Stimulated activated CD8-positive, alpha-beta memory T cell treated with anti-CD3 and anti-CD28 coated beads, Interleukin-15, amount 100 ng/mL, for 24 hours (primary cell): ENCODE measurements around the gene CYB5R4.

Source experiments
- DNase-seq: peaks from one replicate; pipeline ENCODE4 v3.0.0-alpha.2; 2020; ENCODE audit warnings: low read depth

Gene CYB5R4, protein sequence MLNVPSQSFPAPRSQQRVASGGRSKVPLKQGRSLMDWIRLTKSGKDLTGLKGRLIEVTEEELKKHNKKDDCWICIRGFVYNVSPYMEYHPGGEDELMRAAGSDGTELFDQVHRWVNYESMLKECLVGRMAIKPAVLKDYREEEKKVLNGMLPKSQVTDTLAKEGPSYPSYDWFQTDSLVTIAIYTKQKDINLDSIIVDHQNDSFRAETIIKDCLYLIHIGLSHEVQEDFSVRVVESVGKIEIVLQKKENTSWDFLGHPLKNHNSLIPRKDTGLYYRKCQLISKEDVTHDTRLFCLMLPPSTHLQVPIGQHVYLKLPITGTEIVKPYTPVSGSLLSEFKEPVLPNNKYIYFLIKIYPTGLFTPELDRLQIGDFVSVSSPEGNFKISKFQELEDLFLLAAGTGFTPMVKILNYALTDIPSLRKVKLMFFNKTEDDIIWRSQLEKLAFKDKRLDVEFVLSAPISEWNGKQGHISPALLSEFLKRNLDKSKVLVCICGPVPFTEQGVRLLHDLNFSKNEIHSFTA

DNA sequence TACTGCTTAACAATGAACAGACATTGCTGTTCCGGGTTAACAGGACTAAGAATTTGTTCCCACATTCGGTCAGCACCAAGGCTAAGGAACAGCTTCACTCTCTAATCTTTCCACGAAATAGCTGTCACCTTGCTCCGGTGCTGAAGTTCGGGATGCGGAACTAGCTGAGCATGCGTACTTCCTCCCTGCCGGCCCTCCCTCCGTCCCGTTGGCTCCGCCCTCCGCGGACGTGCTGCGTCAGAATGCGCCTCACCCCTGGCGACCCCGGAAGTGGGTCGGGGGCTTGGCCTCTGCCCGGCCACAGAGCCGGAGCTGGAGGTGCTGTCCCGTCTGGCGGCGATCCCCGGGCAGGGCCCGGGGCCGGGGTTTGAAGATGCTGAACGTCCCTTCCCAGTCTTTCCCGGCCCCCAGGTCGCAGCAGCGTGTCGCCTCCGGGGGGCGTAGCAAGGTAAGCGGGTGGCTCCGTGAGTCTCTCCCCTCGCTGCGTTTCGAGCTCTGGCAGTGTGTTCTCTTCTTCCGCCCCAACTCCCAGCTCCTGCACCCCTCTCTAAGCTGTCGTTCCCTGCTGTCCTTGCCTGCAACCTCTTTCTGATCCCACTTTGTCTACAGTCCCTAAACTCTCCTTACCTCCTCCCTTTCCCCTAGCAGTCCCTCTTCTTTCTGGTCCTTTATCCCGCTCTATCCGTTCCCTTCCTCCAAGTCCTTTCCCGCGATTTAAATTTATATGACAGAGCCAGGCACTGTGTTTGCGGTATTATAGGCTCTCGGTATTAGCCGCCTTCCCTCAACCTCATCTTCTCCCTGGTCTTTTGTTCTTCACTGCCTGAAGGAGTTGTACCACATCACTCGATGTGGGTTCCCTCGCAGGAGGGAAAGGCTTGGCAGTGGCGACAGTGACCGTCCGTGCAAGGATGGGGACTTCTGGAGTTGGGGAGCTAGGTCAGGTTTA is at the start of gene CYB5R4:
Gene CYB5R4 (plus strand): TSS at position 280 of the 949 bp plus-strand sequence. CDS start 94 bp downstream, at position 374.
- peak; percentile 78 for DNase-seq

DNA sequence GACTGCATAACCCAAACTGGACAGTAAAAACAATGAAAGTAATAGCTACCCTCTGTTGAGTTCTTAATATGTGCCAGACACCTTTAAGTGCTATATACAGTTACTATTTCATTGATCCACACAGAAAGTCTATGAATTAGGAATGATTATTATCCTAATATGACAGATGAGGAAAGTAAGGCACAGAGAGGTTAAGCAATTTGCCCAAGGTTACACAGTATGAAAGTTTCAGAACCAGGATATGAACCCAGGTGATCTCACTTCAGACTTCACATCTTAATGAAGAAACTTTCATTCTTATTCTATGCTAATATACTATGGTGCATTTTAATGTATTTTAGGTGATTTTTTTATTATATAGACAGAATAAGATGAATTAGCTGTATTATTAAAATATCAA is 46.9 kb upstream of the CYB5R4 start:
- DNase-seq, result no peak

DNA sequence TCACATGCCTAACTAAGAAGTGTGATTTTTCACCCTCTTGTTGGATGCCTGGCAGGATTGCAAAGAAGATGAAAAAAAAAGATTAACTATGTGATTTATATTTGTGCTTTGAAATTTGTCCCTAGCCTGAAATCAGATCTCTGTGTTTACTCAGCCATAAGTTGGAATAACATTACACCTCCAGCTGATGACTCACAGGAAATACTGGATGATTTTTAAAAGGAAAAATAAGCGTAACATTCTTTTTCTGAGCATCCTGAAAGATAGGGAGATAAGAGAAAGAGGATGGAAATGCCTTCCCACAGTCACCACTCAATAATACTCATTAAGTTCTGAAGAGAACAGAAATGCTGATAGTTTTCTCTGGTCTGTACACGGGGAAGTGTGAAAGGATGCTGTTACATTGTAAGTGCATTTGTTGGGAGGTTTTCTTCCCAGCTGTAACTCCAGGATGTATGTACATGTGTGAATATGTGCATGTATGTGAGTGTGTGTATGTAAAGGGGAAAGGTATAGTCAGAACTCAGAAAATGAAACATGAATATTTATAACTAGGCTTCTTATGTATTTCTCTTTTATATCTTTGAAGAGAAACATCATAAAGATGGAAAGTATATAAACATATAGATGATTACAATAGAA is 43.7 kb upstream of the CYB5R4 start:
- no peak for DNase-seq

DNA sequence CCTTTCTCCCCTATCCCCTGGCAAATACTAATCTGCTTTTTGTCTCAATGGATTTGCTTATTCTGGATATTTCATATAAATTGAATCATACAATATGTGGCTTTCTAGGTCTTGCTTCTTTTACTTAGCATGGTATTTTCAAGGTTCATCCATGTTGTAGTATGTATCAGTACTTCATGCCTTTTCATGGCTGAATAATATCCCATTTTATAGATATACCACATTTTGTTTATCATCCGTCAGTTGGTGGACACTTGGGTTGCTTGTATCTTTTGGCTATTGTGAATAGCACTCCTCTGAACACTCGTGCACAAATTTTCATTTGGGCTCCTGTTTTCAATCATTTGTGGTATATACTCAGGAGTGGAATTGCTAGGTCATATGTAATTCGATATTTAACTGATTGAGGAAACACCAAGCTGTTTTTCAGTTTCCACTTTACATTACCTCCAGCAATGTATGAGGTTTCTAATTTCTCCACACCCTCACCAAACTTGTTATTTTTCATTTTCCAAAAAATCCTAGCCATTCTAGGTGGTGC is 36.8 kb upstream of the CYB5R4 start:
- no peak for DNase-seq

DNA sequence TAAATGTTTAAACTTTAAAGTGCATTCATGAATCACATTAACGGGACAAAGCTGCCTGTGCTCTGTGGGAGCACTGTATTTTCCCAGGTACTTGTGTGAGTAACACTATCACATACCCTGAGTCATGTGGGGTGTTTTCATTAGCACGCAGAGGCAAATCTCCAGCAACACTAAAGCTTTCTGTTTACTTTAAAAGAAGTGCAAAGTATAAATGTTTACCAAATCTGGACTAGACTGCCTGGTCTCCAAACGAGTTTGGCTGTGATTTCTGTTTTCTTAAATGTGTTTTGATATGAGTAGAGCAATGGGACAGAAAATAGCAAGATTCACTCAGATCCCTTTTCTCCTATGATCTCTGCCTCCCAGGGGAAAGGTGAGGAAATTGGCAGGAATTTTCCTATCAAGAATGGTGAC is 35.1 kb upstream of the CYB5R4 start:
- DNase-seq, result no peak

DNA sequence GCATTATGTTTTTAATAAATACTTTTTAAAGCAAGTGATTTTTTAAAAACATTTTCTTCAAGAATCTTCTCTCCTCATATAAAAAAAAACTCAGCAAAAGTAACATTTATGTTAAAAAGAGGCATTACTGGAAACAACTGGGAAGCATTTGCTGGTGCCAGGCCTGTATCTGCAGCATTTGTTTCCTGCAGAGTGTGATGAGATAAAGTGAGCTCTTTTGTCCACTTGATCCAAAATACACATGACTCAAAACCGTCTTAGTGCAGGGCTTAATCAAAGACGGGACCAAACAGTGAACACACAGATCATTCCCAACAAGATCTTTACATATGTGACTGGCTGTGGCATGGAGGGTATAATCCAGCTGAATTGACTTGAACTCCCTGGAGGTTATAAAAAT is 34.7 kb upstream of the CYB5R4 start:
- no peak for DNase-seq

DNA sequence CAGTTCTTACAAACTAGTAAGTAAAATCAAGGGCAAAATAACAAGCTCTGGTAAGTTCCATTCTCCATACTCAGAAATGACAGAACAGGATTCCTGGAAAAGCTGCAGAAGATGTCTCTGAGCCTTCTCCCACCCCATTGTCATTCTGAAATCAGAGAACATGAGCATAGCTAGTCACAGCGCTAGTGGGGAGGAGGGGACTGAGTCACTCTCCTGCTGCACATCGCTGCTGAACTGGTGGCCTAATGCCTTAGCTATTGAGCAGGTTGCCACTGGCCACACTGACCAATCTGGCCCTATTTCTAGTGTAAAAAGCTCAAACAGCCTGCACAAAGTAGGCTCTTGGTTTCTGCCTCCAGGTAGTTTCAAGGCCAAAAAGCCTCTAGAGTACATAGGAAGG is 32.4 kb upstream of the CYB5R4 start:
- DNase-seq, result no peak

DNA sequence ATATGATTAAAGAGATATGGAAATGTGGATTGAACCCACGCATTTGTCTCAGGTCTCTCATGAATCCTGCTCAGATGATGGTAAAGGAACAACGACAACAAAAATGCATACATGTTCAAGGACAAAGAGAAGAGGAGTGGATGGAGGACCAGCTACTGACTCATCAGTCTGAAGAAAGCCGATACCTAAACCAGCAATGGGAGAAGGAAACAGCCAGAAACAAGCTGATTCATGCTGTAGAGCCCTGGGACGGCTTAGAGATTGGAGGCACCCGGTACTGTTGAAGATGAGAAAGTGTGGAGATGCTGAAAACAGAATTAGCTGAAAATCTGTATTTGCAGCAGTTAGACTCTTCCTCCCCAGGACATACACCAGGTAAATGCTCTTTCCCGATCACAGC is 20.8 kb upstream of the CYB5R4 start:
- no peak for DNase-seq

DNA sequence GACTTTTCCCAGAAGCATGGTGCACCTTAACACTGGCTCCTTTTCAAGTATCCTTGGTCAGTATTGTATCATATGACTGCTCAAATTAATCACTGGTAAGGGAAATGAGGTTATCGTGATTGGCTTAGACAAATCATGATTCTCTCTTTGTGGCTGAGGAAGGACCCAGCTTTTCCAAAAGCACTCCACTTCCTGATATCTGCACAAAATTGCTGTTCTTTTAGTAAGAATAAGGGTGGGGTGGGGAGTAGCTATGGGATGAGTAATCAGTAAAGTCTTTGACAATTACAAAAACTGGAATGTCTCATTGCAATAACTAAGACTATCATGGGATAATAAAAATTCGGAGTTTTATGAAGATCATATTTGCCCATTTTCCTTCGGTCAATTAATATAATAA is 15.3 kb upstream of the CYB5R4 start:
- DNase-seq, result no peak

DNA sequence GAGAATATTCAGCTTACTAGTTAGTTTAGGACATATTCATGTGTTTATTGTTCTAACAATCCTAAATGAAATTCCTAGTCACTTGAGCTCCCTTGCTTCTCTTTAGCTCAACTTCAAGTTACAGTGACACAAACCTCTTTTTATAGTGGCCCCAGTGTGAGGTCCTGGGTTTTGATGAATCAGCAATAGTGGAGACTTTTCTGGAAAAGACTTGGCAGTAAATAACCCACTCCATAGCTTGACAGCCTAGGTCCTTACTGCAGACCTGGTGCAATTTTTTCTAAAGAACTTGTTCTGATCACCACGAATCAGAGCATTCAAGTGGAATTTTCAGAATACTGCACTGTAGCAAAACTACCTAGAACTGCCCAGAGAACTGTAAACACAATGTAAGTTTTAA is 13.2 kb upstream of the CYB5R4 start:
- DNase-seq, result no peak

DNA sequence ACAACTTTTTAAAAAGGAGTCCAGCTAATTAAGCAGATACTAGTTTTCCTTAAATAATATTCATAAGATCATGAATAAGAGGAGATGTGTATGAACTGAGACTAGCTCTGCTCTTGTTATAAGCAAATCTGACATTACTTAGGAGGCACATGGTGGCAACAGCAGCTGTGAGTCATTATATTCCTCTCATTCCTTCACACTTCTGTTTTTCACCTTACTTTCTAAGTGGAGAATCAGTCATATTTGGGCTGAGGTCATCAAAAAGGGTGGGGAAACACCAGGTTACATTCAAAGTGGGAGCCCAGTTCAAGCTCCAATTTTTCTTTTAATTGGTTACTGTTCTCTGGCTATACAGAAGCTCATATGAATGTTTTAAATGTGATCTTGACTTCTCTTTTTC is 12.3 kb upstream of the CYB5R4 start:
- DNase-seq, result no peak

DNA sequence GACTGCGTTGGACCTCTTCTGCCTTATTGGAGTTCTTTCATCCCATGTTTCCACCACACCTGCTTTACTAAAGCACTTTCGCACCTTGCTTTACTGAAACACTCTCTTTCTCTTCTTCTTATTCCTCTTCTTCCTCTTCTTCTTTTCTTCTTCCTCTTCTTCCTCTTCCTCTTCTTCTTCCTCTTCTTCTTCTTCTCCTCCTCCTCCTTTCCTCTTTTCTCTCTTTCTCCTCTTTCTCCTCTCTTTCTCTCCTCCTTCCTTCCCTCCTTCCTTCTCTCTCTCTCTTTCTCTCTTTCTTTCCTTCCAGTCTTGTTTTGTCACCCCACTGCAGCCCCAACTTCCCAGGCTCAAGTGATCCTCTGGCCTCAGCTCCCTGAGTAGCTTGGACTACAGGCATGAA is 10.4 kb upstream of the CYB5R4 start:
- no peak for DNase-seq

DNA sequence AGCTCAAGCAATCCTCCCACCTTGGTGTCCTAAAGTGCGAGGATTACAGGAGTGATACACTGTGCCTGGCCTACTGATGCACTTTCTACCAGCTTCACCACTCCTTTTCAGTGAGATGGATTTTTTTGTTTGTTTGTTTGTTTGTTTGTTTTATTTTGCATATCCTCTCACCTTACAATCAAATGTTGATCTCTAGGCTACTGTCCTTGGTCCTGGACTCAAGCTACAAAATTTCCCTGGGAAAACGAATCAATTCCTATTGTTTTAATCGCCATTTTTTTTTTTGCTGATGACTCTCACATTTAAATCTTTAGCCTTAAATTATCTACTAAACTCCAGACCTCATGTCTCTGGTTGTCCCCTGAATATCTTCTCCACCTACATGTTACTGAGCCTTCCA is 9.9 kb upstream of the CYB5R4 start:
- DNase-seq, result no peak

DNA sequence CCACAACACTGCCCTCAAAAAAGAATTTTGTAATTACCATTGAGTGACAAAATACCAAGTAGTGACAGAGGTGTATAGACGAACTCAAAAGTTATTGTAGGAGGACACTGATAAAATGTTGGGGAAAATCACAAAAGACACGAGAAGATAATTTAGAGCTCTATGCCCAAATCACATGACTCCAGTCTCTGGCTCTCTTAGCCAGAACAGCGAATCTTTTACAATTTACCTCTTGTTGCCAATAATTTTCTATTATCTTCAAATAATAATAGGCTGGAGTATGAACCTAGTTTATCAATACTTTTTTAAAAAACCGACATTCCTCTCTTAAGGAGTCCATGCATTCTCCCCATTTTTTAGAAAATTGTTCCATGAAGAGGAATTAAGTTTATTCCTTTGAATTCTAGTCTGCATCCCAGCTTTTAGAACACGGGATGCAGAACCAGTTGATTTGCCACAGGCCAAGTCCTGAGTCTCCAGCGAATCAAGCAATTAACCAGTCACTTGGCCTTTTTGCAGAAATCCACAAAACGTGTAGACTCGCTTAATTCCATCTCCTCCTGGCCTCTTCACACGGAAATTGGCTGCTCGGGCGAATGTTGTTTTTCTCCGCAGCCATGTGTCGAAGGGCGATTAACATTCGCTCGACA is 6.8 kb upstream of the CYB5R4 start:
- no peak for DNase-seq

DNA sequence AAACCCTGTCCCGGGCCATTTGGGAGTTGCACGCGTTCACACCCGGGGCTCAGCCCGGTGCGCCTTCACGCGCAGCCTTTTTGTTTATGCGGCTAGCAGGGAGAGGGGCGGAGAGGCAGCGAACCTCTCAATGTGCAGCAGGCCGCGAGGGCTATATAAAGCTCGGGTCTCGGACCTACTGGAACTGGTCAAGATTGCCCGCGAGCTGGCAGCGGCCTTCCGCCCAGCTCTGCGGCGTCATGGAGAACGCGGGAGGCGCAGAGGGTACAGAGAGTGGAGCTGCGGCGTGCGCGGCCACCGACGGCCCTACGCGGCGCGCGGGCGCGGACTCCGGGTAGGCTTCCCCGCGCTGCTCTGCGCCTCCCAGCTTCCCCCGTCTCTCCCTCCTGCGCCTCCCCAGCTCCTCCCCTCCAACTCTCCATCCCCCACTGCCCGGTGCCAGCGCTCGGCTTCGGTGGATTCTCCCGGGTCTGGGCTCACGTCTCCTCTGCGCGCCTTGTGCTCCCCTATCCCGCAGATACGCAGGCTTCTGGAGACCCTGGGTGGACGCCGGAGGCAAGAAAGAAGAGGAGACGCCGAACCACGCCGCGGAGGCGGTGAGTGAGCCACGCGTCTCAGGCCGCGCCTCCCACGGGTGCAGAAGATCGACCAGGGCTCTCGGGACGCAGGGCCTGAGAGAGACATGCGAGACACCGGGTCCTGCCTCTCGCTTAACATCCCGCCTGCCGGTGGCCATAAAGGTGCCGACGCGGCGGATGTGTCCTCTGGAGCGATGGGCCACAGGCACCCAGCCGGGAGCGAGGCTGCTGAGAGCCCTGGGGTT is 6.1 kb upstream of the CYB5R4 start, which contains the start of gene RIPPLY2:
Gene RIPPLY2 (plus strand): TSS at position 183 of the 823 bp plus-strand sequence. CDS start 57 bp downstream, at position 240.
- no peak for DNase-seq

DNA sequence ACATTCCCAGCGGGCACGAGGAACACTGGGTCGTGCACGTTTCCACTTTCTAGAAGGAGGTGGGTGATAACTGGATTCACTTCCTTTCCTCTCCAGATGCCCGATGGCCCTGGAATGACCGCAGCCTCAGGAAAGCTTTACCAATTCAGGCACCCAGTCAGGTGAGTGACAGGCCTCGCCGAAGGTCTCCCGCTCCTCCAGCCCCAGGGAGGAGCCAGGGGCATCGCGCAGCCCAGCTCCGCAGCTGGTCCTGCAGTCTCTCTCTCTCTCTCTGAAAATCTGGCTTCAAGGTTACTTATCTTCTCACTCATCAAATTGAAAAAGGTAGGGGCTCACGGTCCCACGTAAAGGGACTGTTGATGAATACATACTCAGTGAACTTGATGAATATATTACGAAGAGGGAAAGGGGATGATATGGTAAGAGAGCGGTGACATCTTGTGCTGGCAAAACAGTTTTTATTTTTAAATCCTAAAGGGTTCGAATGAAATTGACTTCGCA is 5.4 kb upstream of the CYB5R4 start:
- no peak for DNase-seq

DNA sequence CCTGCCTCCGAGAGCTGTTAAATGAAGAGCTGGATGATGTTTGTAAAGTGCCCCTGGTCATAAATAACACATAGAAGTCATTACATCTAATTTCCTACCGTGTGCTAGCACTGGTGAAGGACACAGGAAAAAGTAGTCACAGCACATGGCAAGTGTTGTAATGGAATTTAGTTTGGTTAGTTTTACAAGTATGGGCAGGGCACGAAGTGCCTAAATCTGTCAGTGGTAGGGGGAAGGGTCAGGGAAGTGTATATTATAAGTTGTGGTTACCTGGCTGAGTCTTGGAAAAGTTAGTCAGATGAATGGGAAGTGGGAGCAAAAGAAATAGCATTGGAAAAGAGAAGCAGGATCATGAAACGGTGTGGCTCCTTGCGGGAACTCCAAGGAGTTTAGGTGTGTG is 4.7 kb upstream of the CYB5R4 start:
- DNase-seq, result no peak

DNA sequence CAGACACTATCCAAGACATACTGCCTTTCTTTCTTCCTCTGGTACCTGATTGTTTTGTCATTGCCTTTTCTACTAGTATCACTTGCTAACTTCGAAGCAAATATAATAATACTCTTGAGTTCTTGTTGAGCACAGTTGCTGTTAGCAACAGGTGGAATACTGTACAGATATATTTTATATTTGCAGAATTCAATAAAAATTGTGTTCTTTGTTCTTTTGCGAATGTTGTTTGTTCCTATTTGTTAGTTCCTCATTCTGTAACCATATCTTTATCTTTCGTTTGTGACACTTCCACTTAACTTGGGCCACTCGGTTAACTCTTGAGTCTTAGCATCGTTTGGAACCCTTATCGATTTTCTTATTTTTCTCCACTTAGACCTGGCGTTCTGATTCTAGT is 868 bp downstream of the CYB5R4 start:
- DNase-seq, result no peak

DNA sequence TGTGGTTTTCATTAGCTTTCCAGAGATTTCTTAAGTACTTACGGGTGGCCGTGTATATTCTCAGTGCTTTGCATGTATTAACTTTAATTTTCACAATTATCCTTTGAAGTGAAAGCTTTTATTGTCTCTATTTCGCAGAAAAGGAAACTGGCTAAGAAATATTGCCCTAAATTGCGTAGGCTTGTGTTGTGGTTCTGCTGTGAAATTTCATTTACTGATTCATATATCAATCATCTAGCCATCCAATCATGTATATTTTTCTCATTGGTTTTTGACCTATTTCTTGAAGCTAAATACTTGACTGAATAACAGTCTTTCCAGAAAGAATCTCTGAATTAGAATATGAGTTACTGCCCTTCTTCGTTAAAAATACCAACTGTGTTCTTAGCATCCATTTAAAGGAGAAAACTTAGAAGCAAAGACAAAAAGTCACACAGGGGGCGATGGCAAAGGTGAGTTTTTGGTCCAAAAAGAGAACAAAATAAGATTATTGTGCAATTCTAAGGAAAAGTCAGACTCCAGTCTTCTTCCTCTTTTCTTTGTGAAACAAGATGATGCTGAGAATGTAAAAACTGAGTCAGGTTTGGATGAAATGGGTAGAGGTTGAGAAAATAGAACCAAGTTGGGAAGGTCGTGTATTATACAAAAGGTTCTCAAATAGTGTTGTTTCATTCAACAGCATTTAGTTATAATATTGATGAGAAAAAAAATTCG is 1.4 kb downstream of the CYB5R4 start:
- DNase-seq, result no peak
